ENCODE measurements around the gene FAM221B.

Gene FAM221B, protein sequence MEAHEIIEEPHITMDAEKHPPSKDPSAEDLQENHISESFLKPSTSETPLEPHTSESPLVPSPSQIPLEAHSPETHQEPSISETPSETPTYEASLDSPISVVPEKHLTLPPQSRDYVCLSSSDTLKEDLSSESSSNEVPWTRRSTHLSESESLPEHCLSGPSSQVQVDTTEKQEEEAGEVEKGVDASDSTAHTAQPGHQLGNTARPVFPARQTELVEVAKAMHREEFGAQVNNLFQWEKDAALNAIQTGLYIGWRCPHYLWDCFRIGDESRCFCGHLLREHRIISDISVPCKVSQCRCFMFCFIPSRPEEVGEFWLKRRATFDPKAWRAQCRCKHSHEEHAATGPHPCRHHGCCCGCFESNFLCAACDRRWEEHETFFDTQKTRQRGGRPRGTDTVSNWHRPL

DNA sequence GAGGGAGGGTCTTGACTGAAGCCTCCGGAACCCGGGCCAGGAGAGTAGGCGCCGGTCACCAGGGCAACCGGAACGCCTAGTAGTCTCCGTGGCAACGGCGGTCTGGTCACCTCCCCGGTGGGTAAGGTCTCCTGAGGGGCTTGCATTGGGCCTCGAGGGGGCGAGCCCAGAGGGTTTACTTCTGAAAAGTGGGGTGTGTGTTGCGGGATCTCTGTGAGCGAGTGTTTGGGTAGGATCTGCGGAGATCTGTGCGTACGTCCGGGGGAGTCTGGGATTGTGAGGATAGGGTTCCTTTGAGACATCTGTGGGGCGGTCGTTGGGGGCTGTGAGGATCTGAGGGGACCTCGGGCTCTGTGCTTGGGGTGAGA is at the start of gene FAM221B:
FAM221B (minus strand) TSS at position 17 of the 368 bp plus-strand sequence. CDS start 2,571 bp downstream, outside the sequence.
- FAIRE-seq: no peak
- no peak for DNase-seq (ENCODE audit: extremely low spot score, insufficient read length, low read depth)

DNA sequence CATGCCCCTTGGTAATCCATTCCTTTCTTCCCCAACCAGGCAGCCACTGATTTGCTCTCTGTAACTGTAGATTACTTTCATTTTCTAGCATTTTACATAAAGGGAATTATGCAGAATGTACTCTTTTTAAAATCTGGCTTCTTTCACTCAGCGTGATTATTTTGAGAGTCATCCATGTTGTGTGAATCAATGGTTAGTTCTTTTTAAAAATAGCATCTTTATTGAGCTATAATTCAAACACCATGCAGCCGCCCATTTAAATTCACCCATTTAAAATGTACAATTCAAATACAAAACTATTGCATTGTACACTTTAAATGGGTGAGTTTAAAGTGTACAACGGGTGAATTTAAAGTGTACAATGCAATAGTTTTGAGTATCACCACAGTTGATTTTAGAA is 44.0 kb upstream of the FAM221B start:
- FAIRE-seq: no peak
- no peak for DNase-seq (ENCODE audit: extremely low spot score, insufficient read length, low read depth)

GRCh38 chr9:35871545-35871944 is 43.0 kb upstream of the FAM221B start:
- DNase-seq (ENCODE audit: extremely low spot score, insufficient read length, low read depth) (no peak), FAIRE-seq (no peak)

- DNase-seq (ENCODE audit: extremely low spot score, insufficient read length, low read depth): no peak
- no peak for FAIRE-seq
These were observed 41.9 kb upstream of the FAM221B start, which contains the start of gene OR13J1 for GRCh38 chr9:35870351-35870923. OR13J1 (minus strand) TSS chr9:35870401; CDS start chr9:35870401, 0 bp downstream.

DNA sequence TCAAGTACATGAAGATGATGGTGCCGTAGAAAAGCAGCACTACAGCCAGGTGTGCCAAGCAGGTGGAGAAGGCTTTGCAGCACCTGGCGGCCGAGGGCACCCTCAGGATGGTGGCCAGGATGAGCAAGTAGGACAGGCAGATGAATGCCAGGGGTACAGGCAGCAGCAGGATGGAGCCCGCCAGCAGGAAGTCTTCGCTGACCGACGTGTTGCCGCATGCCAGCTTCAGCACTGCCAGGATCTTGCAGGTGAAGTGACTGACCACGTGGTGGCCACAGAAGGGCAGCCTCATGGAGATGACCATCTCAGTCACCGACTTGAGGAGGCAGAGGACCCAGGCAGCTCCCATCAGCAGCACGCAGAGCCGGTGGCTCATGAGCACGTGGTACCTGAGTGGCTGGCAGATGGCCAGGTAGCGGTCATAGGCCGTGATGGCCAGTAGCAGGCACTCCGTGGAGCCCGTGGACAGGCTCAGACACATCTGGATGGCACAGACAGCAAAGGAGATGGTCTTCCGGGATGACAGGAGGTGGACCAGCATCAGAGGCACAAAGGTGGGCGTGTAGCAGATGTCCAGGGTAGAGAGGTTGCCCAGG is 41.2 kb upstream of the FAM221B start:
- no peak for FAIRE-seq
- DNase-seq (ENCODE audit: extremely low spot score, insufficient read length, low read depth): no peak

DNA sequence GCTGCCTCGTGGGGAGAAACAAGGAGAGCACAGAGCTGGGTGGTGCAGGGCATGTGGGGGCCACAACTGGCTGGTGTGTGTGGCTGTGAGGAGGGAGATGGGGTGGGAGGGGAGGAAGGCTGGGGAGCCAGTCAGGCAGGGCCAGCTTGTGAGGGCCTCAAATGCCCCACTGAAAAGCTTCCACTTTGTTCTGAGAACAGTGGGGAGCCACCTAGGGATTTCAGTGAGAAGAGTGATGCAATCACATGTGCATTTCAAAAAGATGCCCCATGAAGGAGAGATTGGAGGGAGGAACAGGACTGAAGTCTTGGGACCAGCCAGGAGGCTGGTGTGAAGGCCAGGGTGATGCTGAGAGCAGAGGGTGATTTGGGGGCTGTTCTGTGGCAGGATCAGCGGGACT is 40.4 kb upstream of the FAM221B start:
- DNase-seq (ENCODE audit: extremely low spot score, insufficient read length, low read depth) (no peak), FAIRE-seq (no peak)

GRCh38 chr9:35867538-35867937 is 39.0 kb upstream of the FAM221B start:
- DNase-seq (ENCODE audit: extremely low spot score, insufficient read length, low read depth) (no peak), FAIRE-seq (no peak)

- FAIRE-seq: no peak
- DNase-seq (ENCODE audit: extremely low spot score, insufficient read length, low read depth): no peak
These were observed 36.2 kb upstream of the FAM221B start for GRCh38 chr9:35864695-35865255.

GRCh38 chr9:35863583-35863982 is 35.1 kb upstream of the FAM221B start:
- no peak for DNase-seq (ENCODE audit: extremely low spot score, insufficient read length, low read depth)
- no peak for FAIRE-seq

- FAIRE-seq (no peak), DNase-seq (ENCODE audit: extremely low spot score, insufficient read length, low read depth) (no peak)
These were observed 33.8 kb upstream of the FAM221B start for GRCh38 chr9:35862328-35862727.

DNA sequence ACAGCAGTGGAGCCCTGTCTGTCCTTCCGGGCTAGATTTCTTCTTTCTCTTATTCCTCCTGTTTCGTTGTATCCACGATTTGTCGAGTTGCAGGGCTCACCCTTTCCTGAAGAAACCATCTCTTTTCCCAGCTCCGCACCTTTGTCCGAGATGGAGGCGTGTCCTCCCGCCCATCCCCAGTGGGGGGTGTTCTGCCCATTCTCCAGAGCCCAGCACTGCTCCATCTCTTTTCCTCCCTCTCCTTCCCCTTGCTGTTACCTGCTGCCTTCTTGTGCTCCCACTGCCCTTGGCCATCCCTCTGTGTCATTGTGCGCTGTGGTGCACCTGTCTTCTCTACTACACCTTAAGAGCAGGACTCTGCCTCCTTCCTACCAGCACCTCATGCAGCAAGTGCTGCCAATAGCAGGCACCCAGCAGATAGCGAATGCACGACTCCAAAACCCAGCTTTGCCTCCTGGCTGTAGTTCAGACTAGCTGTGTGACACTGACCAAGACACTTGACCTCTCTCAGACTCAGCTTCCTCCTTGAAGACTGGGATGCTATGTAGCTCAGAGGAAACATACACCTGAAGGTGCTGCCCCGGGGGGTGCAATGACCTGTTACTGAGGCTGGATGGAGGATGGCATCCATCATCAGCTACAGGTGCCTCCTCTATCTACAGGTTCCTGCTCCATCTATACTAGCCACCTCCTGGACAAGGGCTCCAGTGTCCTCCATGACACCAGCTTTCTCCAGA is 32.8 kb upstream of the FAM221B start:
- no peak for DNase-seq (ENCODE audit: extremely low spot score, insufficient read length, low read depth)
- FAIRE-seq: no peak

DNA sequence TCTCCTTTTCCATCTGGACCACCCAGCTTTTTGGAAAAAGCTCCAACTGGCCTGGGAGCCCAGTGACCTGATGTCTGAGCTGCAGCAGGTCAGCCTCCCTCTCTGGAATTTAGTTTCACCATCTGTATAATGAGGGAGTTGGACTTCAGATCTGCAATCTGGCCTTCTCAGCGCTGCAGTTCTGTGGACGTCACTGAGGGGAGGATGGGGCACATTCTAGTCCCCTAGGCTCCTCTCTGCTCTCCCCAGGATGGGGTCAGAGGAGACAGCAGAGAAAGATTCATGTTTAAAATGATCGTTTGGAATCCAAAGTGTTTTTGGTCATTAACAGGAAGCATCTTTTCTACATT is 31.4 kb upstream of the FAM221B start:
- no peak for FAIRE-seq
- no peak for DNase-seq (ENCODE audit: extremely low spot score, insufficient read length, low read depth)

DNA sequence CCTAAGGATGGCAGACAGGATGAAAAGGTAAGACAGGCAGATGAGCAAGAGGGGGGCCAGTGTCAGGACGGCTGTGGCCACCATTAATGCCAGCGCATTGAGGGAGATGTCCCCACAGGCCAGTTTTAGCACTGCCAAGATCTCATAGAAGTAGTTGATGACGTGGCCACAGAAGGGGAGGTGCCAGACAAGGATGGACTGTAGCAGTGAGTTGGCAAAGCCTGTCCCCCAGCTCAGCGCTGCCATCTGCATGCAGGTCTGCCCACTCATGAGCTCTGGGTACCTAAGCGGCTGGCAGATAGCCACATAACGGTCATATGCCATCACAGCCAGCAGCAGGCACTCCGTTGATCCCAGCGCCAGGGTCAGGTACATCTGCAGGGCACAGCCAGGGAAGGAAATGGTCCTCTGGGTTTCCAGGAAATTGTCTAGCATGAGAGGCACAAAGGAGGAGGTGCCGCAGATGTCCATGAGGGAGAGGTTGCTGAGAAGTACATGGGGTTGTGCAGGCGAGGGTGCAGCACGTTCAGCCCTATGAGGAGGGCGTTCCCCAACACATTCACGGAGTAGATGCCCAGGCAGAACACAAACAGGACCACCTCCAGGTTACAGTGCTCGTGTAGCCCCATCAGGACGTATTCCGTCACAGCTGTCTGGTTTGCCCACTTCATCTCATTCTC is 30.9 kb upstream of the FAM221B start:
- DNase-seq (ENCODE audit: extremely low spot score, insufficient read length, low read depth): no peak
- no peak for FAIRE-seq

DNA sequence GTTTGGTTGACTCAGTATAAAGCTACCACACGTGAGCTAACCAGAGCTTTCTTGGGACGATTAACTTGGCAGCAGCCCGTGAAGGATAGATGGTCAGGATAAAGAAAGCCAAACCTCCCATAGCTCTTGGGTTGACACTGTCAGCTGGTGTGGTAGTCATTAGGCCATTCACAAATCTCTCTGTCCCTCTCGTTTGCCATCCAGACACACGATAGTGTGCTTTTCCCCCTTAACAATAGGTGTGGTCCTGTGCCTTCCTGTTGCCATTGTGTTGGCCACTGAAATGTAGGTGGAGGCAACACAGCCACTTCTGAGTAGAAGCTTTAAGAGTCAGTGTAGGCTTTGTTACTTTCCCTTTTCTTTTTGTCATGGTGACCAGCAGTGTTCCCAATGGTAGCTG is 29.9 kb upstream of the FAM221B start:
- FAIRE-seq: no peak
- DNase-seq (ENCODE audit: extremely low spot score, insufficient read length, low read depth): no peak

DNA sequence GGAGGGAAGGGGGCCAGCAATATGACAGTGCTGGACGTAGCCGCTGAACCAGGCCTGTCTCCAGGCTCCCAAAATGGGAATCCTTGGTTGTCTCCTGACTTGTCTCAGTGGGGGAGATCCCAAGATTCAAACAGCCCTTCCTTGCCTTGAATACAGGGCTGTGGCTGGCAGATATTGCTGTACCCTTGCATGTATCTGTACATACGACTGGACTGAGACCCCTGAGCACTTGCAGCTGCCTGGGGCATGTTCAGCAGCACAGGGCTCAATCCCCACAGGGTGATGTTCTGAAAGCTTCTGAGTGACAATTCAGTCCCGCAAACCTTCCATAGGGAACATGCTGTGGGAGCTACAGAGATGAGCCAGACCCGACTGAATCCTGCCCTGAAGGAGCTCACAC is 28.4 kb upstream of the FAM221B start:
- FAIRE-seq (no peak), DNase-seq (ENCODE audit: extremely low spot score, insufficient read length, low read depth) (no peak)

- FAIRE-seq: no peak
- DNase-seq (ENCODE audit: extremely low spot score, insufficient read length, low read depth): no peak
These were observed 27.7 kb upstream of the FAM221B start for GRCh38 chr9:35856206-35856605.

- FAIRE-seq (no peak), DNase-seq (ENCODE audit: extremely low spot score, insufficient read length, low read depth) (no peak)
These were observed 25.7 kb upstream of the FAM221B start for GRCh38 chr9:35854091-35854762.

DNA sequence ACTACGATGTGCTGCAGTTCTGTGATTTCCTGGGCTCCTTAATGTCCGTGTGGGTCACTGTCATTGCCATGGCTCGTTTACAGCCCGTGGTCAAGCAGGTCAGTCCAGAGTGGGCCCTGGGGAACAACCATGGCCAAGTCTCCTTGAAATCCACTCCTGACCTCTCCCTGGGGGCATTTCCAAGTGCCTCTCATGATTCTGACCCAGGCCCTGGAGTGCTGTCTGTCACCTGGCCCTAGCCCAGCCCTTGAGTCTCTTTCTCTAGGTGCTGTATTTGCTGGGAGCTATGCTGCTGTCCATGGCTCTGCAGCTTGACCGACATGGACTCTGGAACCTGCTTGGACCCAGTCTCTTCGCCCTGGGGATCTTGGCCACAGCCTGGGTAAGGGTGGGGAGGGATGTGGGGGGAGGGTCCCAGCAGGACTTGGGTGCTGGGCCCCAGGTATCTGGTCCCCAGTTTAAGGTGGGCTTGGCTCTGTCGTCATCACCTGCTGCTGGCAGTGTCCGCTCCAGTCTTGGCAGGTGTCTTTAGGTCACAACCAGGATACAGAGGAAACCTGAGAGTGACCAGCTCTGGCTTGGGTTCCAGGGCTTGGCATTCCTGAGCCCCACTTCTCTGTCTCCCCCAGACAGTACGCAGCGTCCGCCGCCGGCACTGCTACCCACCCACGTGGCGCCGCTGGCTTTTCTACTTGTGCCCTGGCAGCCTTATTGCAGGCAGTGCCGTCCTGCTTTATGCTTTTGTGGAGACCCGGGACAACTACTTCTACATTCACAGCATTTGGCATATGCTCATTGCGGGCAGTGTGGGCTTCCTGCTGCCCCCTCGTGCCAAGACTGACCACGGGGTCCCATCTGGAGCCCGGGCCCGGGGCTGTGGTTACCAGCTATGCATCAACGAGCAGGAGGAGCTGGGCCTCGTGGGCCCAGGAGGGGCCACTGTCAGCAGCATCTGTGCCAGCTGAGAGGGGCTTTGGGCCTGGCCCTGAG is 24.6 kb upstream of the FAM221B start:
- DNase-seq (ENCODE audit: extremely low spot score, insufficient read length, low read depth): no peak
- no peak for FAIRE-seq

Measured in GM18507 (cell line).